HEK293 (cell line): Measurements from ENCODE around the gene TEKT5.

ENCODE experiments used
- GFI1B ChIP-seq: fragments of 450-650 bp; formaldehyde crosslinking; IDR thresholded peaks from 2 replicates; pipeline ENCODE4 v1.5.1; 2016; ENCODE audit warnings: missing biosample characterization, missing genetic modification characterization
- HOXC10 ChIP-seq: sonication (generic); formaldehyde crosslinking; IDR thresholded peaks from 2 replicates; pipeline ENCODE4 v1.8.1; 2023; ENCODE audit warnings: mild to moderate bottlenecking, missing genetic modification reagents
- WT1 ChIP-seq: fragments of 450-650 bp; formaldehyde crosslinking; IDR thresholded peaks from 2 replicates; pipeline ENCODE4 v1.5.1; 2016; ENCODE audit warnings: missing biosample characterization, missing genetic modification characterization
- YY1 ChIP-seq: fragments of 450-650 bp; formaldehyde crosslinking; IDR thresholded peaks from 2 replicates; pipeline ENCODE4 v1.5.1; 2018; ENCODE audit warnings: missing biosample characterization, missing genetic modification characterization
- ZBTB48 ChIP-seq: fragments of 450-650 bp; formaldehyde crosslinking; IDR thresholded peaks from 2 replicates; pipeline ENCODE4 v1.5.1; 2016; ENCODE audit warnings: missing biosample characterization, missing genetic modification characterization
- ZNF132 ChIP-seq: fragments of 450-650 bp; formaldehyde crosslinking; IDR thresholded peaks from 2 replicates; pipeline ENCODE4 v1.5.1; 2017; ENCODE audit warnings: missing biosample characterization, missing genetic modification characterization, borderline replicate concordance
- ZNF155 ChIP-seq: fragments of 450-650 bp; formaldehyde crosslinking; IDR thresholded peaks from 2 replicates; pipeline ENCODE4 v1.5.1; 2016; ENCODE audit warnings: missing biosample characterization, missing genetic modification characterization
- ZNF223 ChIP-seq: fragments of 450-650 bp; formaldehyde crosslinking; IDR thresholded peaks from 2 replicates; pipeline ENCODE4 v1.5.1; 2016; ENCODE audit warnings: missing biosample characterization, missing genetic modification characterization
- ZNF24 ChIP-seq: fragments of 450-650 bp; formaldehyde crosslinking; IDR thresholded peaks from 2 replicates; pipeline ENCODE4 v1.5.1; 2016; ENCODE audit warnings: missing biosample characterization, missing genetic modification characterization
- ZNF302 ChIP-seq: fragments of 450-650 bp; formaldehyde crosslinking; IDR thresholded peaks from 2 replicates; pipeline ENCODE4 v1.5.1; 2016; ENCODE audit warnings: missing biosample characterization, missing genetic modification characterization, low read depth
- ZNF366 ChIP-seq: fragments of 450-650 bp; formaldehyde crosslinking; conservative IDR thresholded peaks from 2 replicates; pipeline ENCODE4 v1.5.1; 2016; ENCODE audit warnings: missing biosample characterization, missing genetic modification characterization
- ZNF394 ChIP-seq: fragments of 450-650 bp; formaldehyde crosslinking; IDR thresholded peaks from 2 replicates; pipeline ENCODE4 v1.5.1; 2016; ENCODE audit warnings: missing biosample characterization, missing genetic modification characterization, mild to moderate bottlenecking, moderate library complexity, borderline replicate concordance
- ZNF433 ChIP-seq: fragments of 450-650 bp; formaldehyde crosslinking; IDR thresholded peaks from 2 replicates; pipeline ENCODE4 v1.5.1; 2016; ENCODE audit warnings: missing biosample characterization, missing genetic modification characterization, low read depth
- ZNF571 ChIP-seq: fragments of 450-650 bp; formaldehyde crosslinking; IDR thresholded peaks from 2 replicates; pipeline ENCODE4 v1.5.0; 2017; ENCODE audit warnings: missing biosample characterization, missing genetic modification characterization
- ZNF585B ChIP-seq: fragments of 450-650 bp; formaldehyde crosslinking; IDR thresholded peaks from 2 replicates; pipeline ENCODE4 v1.5.1; 2016; ENCODE audit warnings: missing biosample characterization, missing genetic modification characterization
- ZNF600 ChIP-seq: fragments of 450-650 bp; formaldehyde crosslinking; IDR thresholded peaks from 2 replicates; pipeline ENCODE4 v1.5.1; 2016; ENCODE audit warnings: missing biosample characterization, missing genetic modification characterization
- ZNF658 ChIP-seq: fragments of 450-650 bp; formaldehyde crosslinking; IDR thresholded peaks from 2 replicates; pipeline ENCODE4; 2016; ENCODE audit warnings: missing biosample characterization, missing genetic modification characterization
- ZNF791 ChIP-seq: fragments of 450-650 bp; formaldehyde crosslinking; IDR thresholded peaks from 2 replicates; pipeline ENCODE4 v1.5.1; 2016; ENCODE audit warnings: missing biosample characterization, missing genetic modification characterization
- ZSCAN16 ChIP-seq: fragments of 450-650 bp; formaldehyde crosslinking; IDR thresholded peaks from 2 replicates; pipeline ENCODE4 v1.5.1; 2016; ENCODE audit warnings: missing biosample characterization, missing genetic modification characterization
- TF ChIP-seq, protein P1 (sequence below): fragments of 450-650 bp; formaldehyde crosslinking; IDR thresholded peaks from 2 replicates; pipeline ENCODE4 v1.5.1; 2016; ENCODE audit warnings: missing biosample characterization, missing genetic modification characterization
- TF ChIP-seq, protein P2 (sequence below): fragments of 450-650 bp; formaldehyde crosslinking; IDR thresholded peaks from 2 replicates; pipeline ENCODE4 v1.5.1; 2017; ENCODE audit warnings: missing biosample characterization, missing genetic modification characterization
- TF ChIP-seq, protein P3 (sequence below): fragments of 450-650 bp; formaldehyde crosslinking; IDR thresholded peaks from 2 replicates; pipeline ENCODE4 v1.5.1; 2016; ENCODE audit warnings: missing biosample characterization, missing genetic modification characterization
- TF ChIP-seq, protein P4 (sequence below): fragments of 450-650 bp; formaldehyde crosslinking; IDR thresholded peaks from 2 replicates; pipeline ENCODE4 v1.5.1; 2016; ENCODE audit warnings: missing biosample characterization, missing genetic modification characterization
- TF ChIP-seq, protein P5 (sequence below): fragments of 450-650 bp; formaldehyde crosslinking; IDR thresholded peaks from 2 replicates; pipeline ENCODE4 v1.5.1; 2016; ENCODE audit warnings: missing biosample characterization, missing genetic modification characterization
- TF ChIP-seq, protein P6 (sequence below): fragments of 450-650 bp; formaldehyde crosslinking; conservative IDR thresholded peaks from 2 replicates; pipeline ENCODE4 v1.5.1; 2016; ENCODE audit warnings: low read depth, missing biosample characterization, missing genetic modification characterization
- TF ChIP-seq, protein P7 (sequence below): fragments of 450-650 bp; formaldehyde crosslinking; IDR thresholded peaks from 2 replicates; pipeline ENCODE4 v1.5.1; 2016; ENCODE audit warnings: missing biosample characterization, missing genetic modification characterization

Gene TEKT5

DNA sequence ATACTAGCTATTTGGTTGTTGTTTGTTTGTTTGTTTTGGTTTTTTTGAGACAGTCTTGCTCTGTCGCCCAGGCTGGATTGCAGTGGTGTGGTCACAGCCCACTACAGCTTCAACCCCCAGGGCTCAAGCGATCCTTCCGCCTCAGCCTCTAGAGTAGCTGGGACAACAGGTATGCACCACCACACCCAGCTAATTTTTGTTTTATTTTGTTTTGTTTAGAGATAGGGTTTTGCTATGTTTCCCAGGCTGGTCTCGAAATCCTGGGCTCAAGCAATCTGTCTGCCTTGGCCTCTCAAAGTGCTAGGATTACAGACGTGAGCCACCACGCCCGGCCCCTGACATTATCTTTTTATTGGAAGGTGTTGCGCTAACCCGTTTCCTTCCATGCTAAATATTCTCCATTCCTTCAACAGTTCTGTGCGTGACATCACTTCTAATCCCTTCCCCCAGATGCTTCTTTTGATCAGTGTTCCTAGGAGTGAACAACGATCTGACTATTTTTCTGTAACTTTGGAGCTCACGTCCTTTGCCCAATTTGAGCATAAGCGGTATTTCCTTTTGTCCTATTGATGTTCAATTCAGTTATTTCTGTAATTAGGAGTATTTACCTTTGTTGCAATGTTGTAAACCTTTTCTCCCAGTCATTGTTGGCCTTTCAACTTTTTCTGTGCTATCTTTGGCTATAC, 84.1 kb downstream of the TEKT5 start (continued):
- TF ChIP-seq, protein P1, sequence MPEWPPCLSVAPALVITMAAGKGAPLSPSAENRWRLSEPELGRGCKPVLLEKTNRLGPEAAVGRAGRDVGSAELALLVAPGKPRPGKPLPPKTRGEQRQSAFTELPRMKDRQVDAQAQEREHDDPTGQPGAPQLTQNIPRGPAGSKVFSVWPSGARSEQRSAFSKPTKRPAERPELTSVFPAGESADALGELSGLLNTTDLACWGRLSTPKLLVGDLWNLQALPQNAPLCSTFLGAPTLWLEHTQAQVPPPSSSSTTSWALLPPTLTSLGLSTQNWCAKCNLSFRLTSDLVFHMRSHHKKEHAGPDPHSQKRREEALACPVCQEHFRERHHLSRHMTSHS (tag by site-specific recombination): no peak
- TF ChIP-seq ZNF571 (tag by site-specific recombination): no peak
- TF ChIP-seq HOXC10: no peak
- no peak for TF ChIP-seq ZNF132 (tag by site-specific recombination)
- no peak for TF ChIP-seq WT1 (tag by site-specific recombination)
- TF ChIP-seq ZNF585B: no peak
- TF ChIP-seq ZNF658 (tag by site-specific recombination): no peak
- no peak for TF ChIP-seq ZNF433
- no peak for TF ChIP-seq ZNF366 (tag by site-specific recombination)
- TF ChIP-seq, protein P2, sequence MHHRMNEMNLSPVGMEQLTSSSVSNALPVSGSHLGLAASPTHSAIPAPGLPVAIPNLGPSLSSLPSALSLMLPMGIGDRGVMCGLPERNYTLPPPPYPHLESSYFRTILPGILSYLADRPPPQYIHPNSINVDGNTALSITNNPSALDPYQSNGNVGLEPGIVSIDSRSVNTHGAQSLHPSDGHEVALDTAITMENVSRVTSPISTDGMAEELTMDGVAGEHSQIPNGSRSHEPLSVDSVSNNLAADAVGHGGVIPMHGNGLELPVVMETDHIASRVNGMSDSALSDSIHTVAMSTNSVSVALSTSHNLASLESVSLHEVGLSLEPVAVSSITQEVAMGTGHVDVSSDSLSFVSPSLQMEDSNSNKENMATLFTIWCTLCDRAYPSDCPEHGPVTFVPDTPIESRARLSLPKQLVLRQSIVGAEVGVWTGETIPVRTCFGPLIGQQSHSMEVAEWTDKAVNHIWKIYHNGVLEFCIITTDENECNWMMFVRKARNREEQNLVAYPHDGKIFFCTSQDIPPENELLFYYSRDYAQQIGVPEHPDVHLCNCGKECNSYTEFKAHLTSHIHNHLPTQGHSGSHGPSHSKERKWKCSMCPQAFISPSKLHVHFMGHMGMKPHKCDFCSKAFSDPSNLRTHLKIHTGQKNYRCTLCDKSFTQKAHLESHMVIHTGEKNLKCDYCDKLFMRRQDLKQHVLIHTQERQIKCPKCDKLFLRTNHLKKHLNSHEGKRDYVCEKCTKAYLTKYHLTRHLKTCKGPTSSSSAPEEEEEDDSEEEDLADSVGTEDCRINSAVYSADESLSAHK (tag by site-specific recombination): no peak
- no peak for TF ChIP-seq ZNF600 (tag by site-specific recombination)
- TF ChIP-seq, protein P3, sequence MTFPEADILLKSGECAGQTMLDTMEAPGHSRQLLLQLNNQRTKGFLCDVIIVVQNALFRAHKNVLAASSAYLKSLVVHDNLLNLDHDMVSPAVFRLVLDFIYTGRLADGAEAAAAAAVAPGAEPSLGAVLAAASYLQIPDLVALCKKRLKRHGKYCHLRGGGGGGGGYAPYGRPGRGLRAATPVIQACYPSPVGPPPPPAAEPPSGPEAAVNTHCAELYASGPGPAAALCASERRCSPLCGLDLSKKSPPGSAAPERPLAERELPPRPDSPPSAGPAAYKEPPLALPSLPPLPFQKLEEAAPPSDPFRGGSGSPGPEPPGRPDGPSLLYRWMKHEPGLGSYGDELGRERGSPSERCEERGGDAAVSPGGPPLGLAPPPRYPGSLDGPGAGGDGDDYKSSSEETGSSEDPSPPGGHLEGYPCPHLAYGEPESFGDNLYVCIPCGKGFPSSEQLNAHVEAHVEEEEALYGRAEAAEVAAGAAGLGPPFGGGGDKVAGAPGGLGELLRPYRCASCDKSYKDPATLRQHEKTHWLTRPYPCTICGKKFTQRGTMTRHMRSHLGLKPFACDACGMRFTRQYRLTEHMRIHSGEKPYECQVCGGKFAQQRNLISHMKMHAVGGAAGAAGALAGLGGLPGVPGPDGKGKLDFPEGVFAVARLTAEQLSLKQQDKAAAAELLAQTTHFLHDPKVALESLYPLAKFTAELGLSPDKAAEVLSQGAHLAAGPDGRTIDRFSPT (tag by site-specific recombination): no peak
- TF ChIP-seq ZNF791: no peak
- TF ChIP-seq ZBTB48: no peak
- TF ChIP-seq, protein P4, sequence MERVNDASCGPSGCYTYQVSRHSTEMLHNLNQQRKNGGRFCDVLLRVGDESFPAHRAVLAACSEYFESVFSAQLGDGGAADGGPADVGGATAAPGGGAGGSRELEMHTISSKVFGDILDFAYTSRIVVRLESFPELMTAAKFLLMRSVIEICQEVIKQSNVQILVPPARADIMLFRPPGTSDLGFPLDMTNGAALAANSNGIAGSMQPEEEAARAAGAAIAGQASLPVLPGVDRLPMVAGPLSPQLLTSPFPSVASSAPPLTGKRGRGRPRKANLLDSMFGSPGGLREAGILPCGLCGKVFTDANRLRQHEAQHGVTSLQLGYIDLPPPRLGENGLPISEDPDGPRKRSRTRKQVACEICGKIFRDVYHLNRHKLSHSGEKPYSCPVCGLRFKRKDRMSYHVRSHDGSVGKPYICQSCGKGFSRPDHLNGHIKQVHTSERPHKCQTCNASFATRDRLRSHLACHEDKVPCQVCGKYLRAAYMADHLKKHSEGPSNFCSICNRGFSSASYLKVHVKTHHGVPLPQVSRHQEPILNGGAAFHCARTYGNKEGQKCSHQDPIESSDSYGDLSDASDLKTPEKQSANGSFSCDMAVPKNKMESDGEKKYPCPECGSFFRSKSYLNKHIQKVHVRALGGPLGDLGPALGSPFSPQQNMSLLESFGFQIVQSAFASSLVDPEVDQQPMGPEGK (tag by site-specific recombination): no peak
- TF ChIP-seq ZNF394 (tag by site-specific recombination): peak; percentile 51; the same call in 1 of the 2 replicates
- no peak for TF ChIP-seq ZSCAN16
- TF ChIP-seq, protein P5, sequence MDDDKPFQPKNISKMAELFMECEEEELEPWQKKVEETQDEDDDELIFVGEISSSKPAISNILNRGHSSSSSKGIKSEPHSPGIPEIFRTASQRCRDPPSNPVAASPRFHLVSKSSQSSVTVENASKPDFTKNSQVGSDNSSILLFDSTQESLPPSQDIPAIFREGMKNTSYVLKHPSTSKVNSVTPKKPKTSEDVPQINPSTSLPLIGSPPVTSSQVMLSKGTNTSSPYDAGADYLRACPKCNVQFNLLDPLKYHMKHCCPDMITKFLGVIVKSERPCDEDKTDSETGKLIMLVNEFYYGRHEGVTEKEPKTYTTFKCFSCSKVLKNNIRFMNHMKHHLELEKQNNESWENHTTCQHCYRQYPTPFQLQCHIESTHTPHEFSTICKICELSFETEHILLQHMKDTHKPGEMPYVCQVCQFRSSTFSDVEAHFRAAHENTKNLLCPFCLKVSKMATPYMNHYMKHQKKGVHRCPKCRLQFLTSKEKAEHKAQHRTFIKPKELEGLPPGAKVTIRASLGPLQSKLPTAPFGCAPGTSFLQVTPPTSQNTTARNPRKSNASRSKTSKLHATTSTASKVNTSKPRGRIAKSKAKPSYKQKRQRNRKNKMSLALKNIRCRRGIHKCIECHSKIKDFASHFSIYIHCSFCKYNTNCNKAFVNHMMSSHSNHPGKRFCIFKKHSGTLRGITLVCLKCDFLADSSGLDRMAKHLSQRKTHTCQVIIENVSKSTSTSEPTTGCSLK (tag by site-specific recombination): no peak
- no peak for TF ChIP-seq ZNF223 (tag by site-specific recombination)
- TF ChIP-seq ZNF302 (tag by site-specific recombination): no peak
- no peak for TF ChIP-seq GFI1B (tag by site-specific recombination)
- no peak for TF ChIP-seq ZNF24
- no peak for TF ChIP-seq ZNF155 (tag by site-specific recombination)
- TF ChIP-seq YY1 (tag by site-specific recombination): no peak
- TF ChIP-seq, protein P6, sequence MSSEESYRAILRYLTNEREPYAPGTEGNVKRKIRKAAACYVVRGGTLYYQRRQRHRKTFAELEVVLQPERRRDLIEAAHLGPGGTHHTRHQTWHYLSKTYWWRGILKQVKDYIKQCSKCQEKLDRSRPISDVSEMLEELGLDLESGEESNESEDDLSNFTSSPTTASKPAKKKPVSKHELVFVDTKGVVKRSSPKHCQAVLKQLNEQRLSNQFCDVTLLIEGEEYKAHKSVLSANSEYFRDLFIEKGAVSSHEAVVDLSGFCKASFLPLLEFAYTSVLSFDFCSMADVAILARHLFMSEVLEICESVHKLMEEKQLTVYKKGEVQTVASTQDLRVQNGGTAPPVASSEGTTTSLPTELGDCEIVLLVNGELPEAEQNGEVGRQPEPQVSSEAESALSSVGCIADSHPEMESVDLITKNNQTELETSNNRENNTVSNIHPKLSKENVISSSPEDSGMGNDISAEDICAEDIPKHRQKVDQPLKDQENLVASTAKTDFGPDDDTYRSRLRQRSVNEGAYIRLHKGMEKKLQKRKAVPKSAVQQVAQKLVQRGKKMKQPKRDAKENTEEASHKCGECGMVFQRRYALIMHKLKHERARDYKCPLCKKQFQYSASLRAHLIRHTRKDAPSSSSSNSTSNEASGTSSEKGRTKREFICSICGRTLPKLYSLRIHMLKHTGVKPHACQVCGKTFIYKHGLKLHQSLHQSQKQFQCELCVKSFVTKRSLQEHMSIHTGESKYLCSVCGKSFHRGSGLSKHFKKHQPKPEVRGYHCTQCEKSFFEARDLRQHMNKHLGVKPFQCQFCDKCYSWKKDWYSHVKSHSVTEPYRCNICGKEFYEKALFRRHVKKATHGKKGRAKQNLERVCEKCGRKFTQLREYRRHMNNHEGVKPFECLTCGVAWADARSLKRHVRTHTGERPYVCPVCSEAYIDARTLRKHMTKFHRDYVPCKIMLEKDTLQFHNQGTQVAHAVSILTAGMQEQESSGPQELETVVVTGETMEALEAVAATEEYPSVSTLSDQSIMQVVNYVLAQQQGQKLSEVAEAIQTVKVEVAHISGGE (tag by site-specific recombination): no peak
- TF ChIP-seq, protein P7, sequence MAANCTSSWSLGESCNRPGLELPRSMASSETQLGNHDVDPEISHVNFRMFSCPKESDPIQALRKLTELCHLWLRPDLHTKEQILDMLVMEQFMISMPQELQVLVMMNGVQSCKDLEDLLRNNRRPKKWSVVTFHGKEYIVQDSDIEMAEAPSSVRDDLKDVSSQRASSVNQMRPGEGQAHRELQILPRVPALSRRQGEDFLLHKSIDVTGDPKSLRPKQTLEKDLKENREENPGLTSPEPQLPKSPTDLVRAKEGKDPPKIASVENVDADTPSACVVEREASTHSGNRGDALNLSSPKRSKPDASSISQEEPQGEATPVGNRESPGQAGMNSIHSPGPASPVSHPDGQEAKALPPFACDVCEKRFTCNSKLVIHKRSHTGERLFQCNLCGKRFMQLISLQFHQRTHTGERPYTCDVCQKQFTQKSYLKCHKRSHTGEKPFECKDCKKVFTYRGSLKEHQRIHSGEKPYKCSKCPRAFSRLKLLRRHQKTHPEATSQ (tag by site-specific recombination): no peak
